Smooth muscle cell (in vitro differentiated cells): Measurements from ENCODE around the gene APOBEC4. TPM values are rescaled to one million over a fixed set of nuclear protein-coding genes. Genes with fewer than 3 reads are reported as not detected.

Experiments
- DNase-seq: peaks from one replicate; lab custom pipeline; 2025; ENCODE audit not compliant: unreplicated experiment; lab: John Stamatoyannopoulos, UW
- H2AFZ ChIP-seq: fragments of 200-600 bp; sonication (generic); 2 replicates; pipeline ENCODE4 v1.6.0; 2016; ENCODE audit warnings: antibody characterized with exemption, low read depth, mild to moderate bottlenecking
- H3F3A ChIP-seq: fragments of 200-600 bp; sonication (generic); 2 replicates; pipeline ENCODE4 v1.6.0; 2017; ENCODE audit warnings: antibody characterized with exemption, low read depth
- H3K27ac ChIP-seq: fragments of 200-600 bp; sonication (generic); 2 replicates; pipeline ENCODE4 v1.5.1; 2016; ENCODE audit warnings: low read depth, mild to moderate bottlenecking
- H3K27me3 ChIP-seq: fragments of 200-600 bp; sonication (generic); 2 replicates; pipeline ENCODE4 v1.6.1; 2016; ENCODE audit warnings: low read depth, mild to moderate bottlenecking
- H3K36me3 ChIP-seq: fragments of 200-600 bp; sonication (generic); 2 replicates; pipeline ENCODE4 v1.5.1; 2016; ENCODE audit warnings: low read depth
- H3K4me1 ChIP-seq: fragments of 200-600 bp; sonication (generic); 2 replicates; pipeline ENCODE4 v1.5.1; 2016; ENCODE audit warnings: low read depth
- H3K4me2 ChIP-seq: fragments of 200-600 bp; sonication (generic); 2 replicates; pipeline ENCODE4 v1.6.0; 2016; ENCODE audit warnings: mild to moderate bottlenecking
- H3K4me3 ChIP-seq: fragments of 200-600 bp; sonication (generic); 2 replicates; pipeline ENCODE4 v1.5.1; 2016; ENCODE audit warnings: mild to moderate bottlenecking
- H3K79me2 ChIP-seq: fragments of 200-600 bp; sonication (generic); 2 replicates; pipeline ENCODE4 v1.6.0; 2016; ENCODE audit warnings: low read depth, mild to moderate bottlenecking
- H3K9ac ChIP-seq: fragments of 200-600 bp; sonication (generic); 2 replicates; pipeline ENCODE4 v1.6.0; 2016; ENCODE audit warnings: low read depth
- H3K9me3 ChIP-seq: fragments of 200-600 bp; sonication (generic); replicated peaks from 2 replicates; pipeline ENCODE4 v1.5.1; 2016; ENCODE audit warnings: low read depth
- H4K20me1 ChIP-seq: fragments of 200-600 bp; sonication (generic); 2 replicates; pipeline ENCODE4 v1.6.0; 2016; ENCODE audit warnings: low read depth
- CTCF ChIP-seq: fragments of 200-600 bp; sonication (generic); IDR thresholded peaks from 2 replicates; pipeline ENCODE4 v1.5.1; 2017; ENCODE audit warnings: borderline replicate concordance, mild to moderate bottlenecking, antibody characterized with exemption; ENCODE audit not compliant: insufficient read depth, poor library complexity, severe bottlenecking
- WGBS: methylation state at CpG from one replicate; pipeline ENCODE4 v1.1.7; 2016; ENCODE audit warnings: low lambda C conversion rate; 5-methylcytosine and 5-hydroxymethylcytosine counted together
- polyA plus RNA-seq: library from polyadenylated mRNA; unstranded; fragments of >200 nt; fragmentation: Nextera tagmentation; extraction: Ambion mirVana; gene quantifications from 2 replicates; pipeline ENCODE4 v1.2.1, GENCODE V29; 2016
- total RNA-seq: library from RNA; depleted of rRNA; stranded (reverse); fragments of >200 nt; gene quantifications from 2 replicates; pipeline ENCODE4 v1.2.3, GENCODE V29; 2014

APOBEC4 gene
- total and polyA plus RNA-seq, 2 experiments from 2014 or later: not detected

GRCh38 chr1:183678819-183679218 is 25.7 kb upstream of the APOBEC4 start:
- peaks cover 6% of the 10 kb centered on the region for H3K4me1 ChIP-seq
- no peak for TF ChIP-seq CTCF
- no peak overlapping the region for H3K4me2 ChIP-seq
- no peak for DNase-seq
- H3K9me3 ChIP-seq: no peaks in the 10 kb centered on the region
- 82% methylated on average over 3 of the region's 3 CpGs for WGBS
- H3K27me3 ChIP-seq: no peaks in the 10 kb centered on the region
- H3K27ac ChIP-seq: no peak overlapping the region
- H3K4me3 ChIP-seq: no peak overlapping the region
- H3K79me2 ChIP-seq: no peaks in the 10 kb centered on the region
- H3K9ac ChIP-seq: no peak overlapping the region
- no peak overlapping the region for H2AFZ ChIP-seq
- H3K36me3 ChIP-seq: no peaks in the 10 kb centered on the region
- H3F3A ChIP-seq: peaks cover 6% of the 10 kb centered on the region
- no peaks in the 10 kb centered on the region for H4K20me1 ChIP-seq

GRCh38 chr1:183676586-183677189 is 23.6 kb upstream of the APOBEC4 start:
- no peak for DNase-seq
- WGBS: 21% methylated on average over 2 of the region's 2 CpGs
- H3K4me3 ChIP-seq: no peak overlapping the region
- H3K9me3 ChIP-seq: no peaks in the 10 kb centered on the region
- H4K20me1 ChIP-seq: no peaks in the 10 kb centered on the region
- no peak overlapping the region for H2AFZ ChIP-seq
- H3K36me3 ChIP-seq: no peaks in the 10 kb centered on the region
- H3K27me3 ChIP-seq: no peaks in the 10 kb centered on the region
- H3K4me1 ChIP-seq: peaks cover 6% of the 10 kb centered on the region
- H3K79me2 ChIP-seq: no peaks in the 10 kb centered on the region
- peak overlapping the region; percentile 30 for H3K27ac ChIP-seq
- TF ChIP-seq CTCF: no peak
- no peak overlapping the region for H3K9ac ChIP-seq
- peak overlapping the region; percentile 73 for H3K4me2 ChIP-seq
- peaks cover 6% of the 10 kb centered on the region for H3F3A ChIP-seq

GRCh38 chr1:183675883-183676585 is 22.9 kb upstream of the APOBEC4 start:
- WGBS: 82% methylated on average over 3 of the region's 3 CpGs
- Histone ChIP-seq H2AFZ (no peak overlapping the region), H3F3A (peaks cover 6% of the 10 kb centered on the region), H3K27ac (peak overlapping the region; percentile 30), H3K4me1 (peaks cover 6% of the 10 kb centered on the region), H3K4me3 (no peak overlapping the region), H4K20me1 (no peaks in the 10 kb centered on the region), H3K27me3 (no peaks in the 10 kb centered on the region), H3K9me3 (no peaks in the 10 kb centered on the region), H3K4me2 (peak overlapping the region; percentile 73), H3K9ac (no peak overlapping the region), H3K36me3 (no peaks in the 10 kb centered on the region), H3K79me2 (no peaks in the 10 kb centered on the region)
- no peak for TF ChIP-seq CTCF
- DNase-seq: no peak

GRCh38 chr1:183675381-183675780 is 22.3 kb upstream of the APOBEC4 start:
- Histone ChIP-seq H3K4me2 (no peak overlapping the region), H3K27me3 (no peaks in the 10 kb centered on the region), H4K20me1 (no peaks in the 10 kb centered on the region), H3F3A (peaks cover 6% of the 10 kb centered on the region), H3K4me3 (no peak overlapping the region), H3K27ac (no peak overlapping the region), H3K4me1 (peaks cover 6% of the 10 kb centered on the region), H3K9me3 (no peaks in the 10 kb centered on the region), H2AFZ (no peak overlapping the region), H3K79me2 (no peaks in the 10 kb centered on the region), H3K36me3 (no peaks in the 10 kb centered on the region), H3K9ac (no peak overlapping the region)
- TF ChIP-seq CTCF: no peak
- DNase-seq: no peak
